VCaP (cell line): ENCODE results near the gene PDLIM5.
A peak's percentile ranks its signal among the peaks of the same experiment; 100 is the strongest.
"Not testable (repeated sequence)": the region's sequence is repeated elsewhere in the genome, so short reads cannot be mapped to it uniquely, and the experiment has no call there.

Experiments
- H3K27ac ChIP-seq: fragments of 450-650 bp; 2 replicates; pipeline ENCODE4 v1.5.1; 2017
- CTCF ChIP-seq: fragments of 450-650 bp; conservative IDR thresholded peaks from 2 replicates; pipeline ENCODE4 v1.5.1; 2017; ENCODE audit warnings: mild to moderate bottlenecking, moderate library complexity

The PDLIM5 gene

GRCh38 chr4:94626942-94627341 is 175.2 kb downstream of the PDLIM5 start:
- no peak for TF ChIP-seq CTCF
- H3K27ac ChIP-seq, result peak overlapping the region; percentile 94

GRCh38 chr4:94629058-94629457 is 177.3 kb downstream of the PDLIM5 start:
- not testable (repeated sequence) for H3K27ac ChIP-seq

- no peak overlapping the region for H3K27ac ChIP-seq
- TF ChIP-seq CTCF, result no peak
Observed at GRCh38 chr4:94629837-94630236, 178.1 kb downstream of the PDLIM5 start.

- TF ChIP-seq CTCF, result no peak
- no peak overlapping the region for H3K27ac ChIP-seq
Observed at GRCh38 chr4:94634271-94634670, 182.5 kb downstream of the PDLIM5 start.

- no peak for TF ChIP-seq CTCF
- H3K27ac ChIP-seq, result no peak overlapping the region
Observed at GRCh38 chr4:94635177-94635576, 183.4 kb downstream of the PDLIM5 start.

GRCh38 chr4:94636004-94636403 is 184.3 kb downstream of the PDLIM5 start:
- no peak for TF ChIP-seq CTCF

GRCh38 chr4:94639298-94639697 is 187.6 kb downstream of the PDLIM5 start:
- no peak for TF ChIP-seq CTCF
- H3K27ac ChIP-seq, result no peak overlapping the region

More at GRCh38 chr4:94636004-94636403, 184.3 kb downstream of the PDLIM5 start:
- H3K27ac ChIP-seq, result no peak overlapping the region

GRCh38 chr4:94640151-94640550 is 188.4 kb downstream of the PDLIM5 start:
- H3K27ac ChIP-seq, result no peak overlapping the region
- TF ChIP-seq CTCF, result no peak
